B cell (primary cell): ENCODE measurements around the gene ADCY3. TPM values are rescaled to one million over a fixed set of nuclear protein-coding genes. Genes with fewer than 3 reads are reported as not detected.

Experiments used
- ATAC-seq: fragments of 200-7000 bp; cut with Tn5 transposase; one replicate; pipeline ENCODE4 v1.10.0; 2021; ENCODE audit warnings: low read depth, mild to moderate bottlenecking, moderate number of reproducible peaks, moderate library complexity
- CTCF ChIA-PET: fragments of 350-600 bp; sonication (Branson Sonifier 250); formaldehyde crosslinking; loops from one replicate; lab custom pipeline; 2021; ENCODE audit warnings: antibody characterized with exemption, inconsistent platforms; lab: Charles Lee
- POLR2A ChIA-PET: fragments of 350-600 bp; sonication (Branson Sonifier 250); formaldehyde crosslinking; loops from one replicate; lab custom pipeline; 2021; ENCODE audit warnings: antibody characterized with exemption; lab: Charles Lee
- DNase-seq: peaks from one replicate; pipeline ENCODE4 v3.0.0; 2013
- H2AFZ ChIP-seq: 2 replicates; pipeline ENCODE4 v1.6.1; 2012; ENCODE audit warnings: mild to moderate bottlenecking, low read depth, low read length; ENCODE audit not compliant: insufficient read depth, poor library complexity, severe bottlenecking
- H3K27ac ChIP-seq, 2 donors: 1 replicate in 1 of 2; 2 replicates in 1 of 2; pipeline ENCODE4 v1.5.1; 2012 to 2013; ENCODE audit warnings: low read length in 2 of 2, mild to moderate bottlenecking in 2 of 2, moderate library complexity in 1 of 2
- H3K27me3 ChIP-seq, 4 experiments: fragments of 200-600 bp in 1 of 4; sonication (generic) in 1 of 4; replicated peaks in 1 of 4; 1 replicate in 2 of 4; 2 replicates in 2 of 4; pipeline versions ENCODE4 v1.6.1 to v1.7.0; 2013 to 2016; ENCODE audit warnings: low read length in 3 of 4, mild to moderate bottlenecking in 2 of 4, mixed read lengths in 1 of 4, moderate library complexity in 1 of 4; ENCODE audit not compliant: insufficient read depth in 4 of 4, control insufficient read depth in 3 of 4; ENCODE audit errors: control extremely low read depth in 1 of 4
- H3K36me3 ChIP-seq, 2 experiments: replicated peaks in 1 of 2; 1 replicate in 1 of 2; 2 replicates in 1 of 2; pipeline versions ENCODE4 v1.6.1 to v1.7.1; 2013; ENCODE audit warnings: low read length in 1 of 2; ENCODE audit not compliant: insufficient read depth in 2 of 2, control insufficient read depth in 1 of 2; ENCODE audit errors: control extremely low read depth in 1 of 2, extremely low read depth in 1 of 2
- H3K4me1 ChIP-seq, 2 donors: fragments of 200-600 bp in 1 of 2; sonication (generic) in 1 of 2; 1 replicate in 1 of 2; 2 replicates in 1 of 2; pipeline versions ENCODE4 v1.5.1 to v1.6.1; 2013 to 2017; ENCODE audit warnings: low read length in 2 of 2; ENCODE audit not compliant: control insufficient read depth in 2 of 2, insufficient read depth in 2 of 2
- H3K4me2 ChIP-seq: replicated peaks from 2 replicates; pipeline ENCODE3; 2012; ENCODE audit warnings: mild to moderate bottlenecking, low read depth, low read length; ENCODE audit not compliant: poor library complexity, severe bottlenecking
- H3K4me3 ChIP-seq, 5 experiments: fragments of 200-600 bp in 1 of 5; sonication (generic) in 1 of 5; 1 replicate in 3 of 5; 2 replicates in 2 of 5; pipeline versions ENCODE4 v1.5.1 to v1.7.0; 2011 to 2016; ENCODE audit warnings: low read length in 4 of 5, mild to moderate bottlenecking in 4 of 5, low read depth in 2 of 5, control low read depth in 1 of 5, moderate library complexity in 1 of 5; ENCODE audit not compliant: insufficient read depth in 1 of 5; ENCODE audit errors: control extremely low read depth in 1 of 5, extremely low read depth in 1 of 5
- H3K79me2 ChIP-seq: fragments of 200-600 bp; sonication (generic); one replicate; pipeline ENCODE4 v1.6.0; 2016; ENCODE audit warnings: low read length; ENCODE audit not compliant: control insufficient read depth, insufficient read depth
- H3K9ac ChIP-seq: fragments of 200-600 bp; sonication (generic); 2 replicates; pipeline ENCODE4 v1.6.1; 2017; ENCODE audit warnings: mild to moderate bottlenecking, low read length, moderate library complexity
- H3K9me3 ChIP-seq, 3 donors: one replicate each; pipeline versions ENCODE4 v1.6.1 to v1.7.1; 2013; ENCODE audit warnings: low read length in 2 of 3; ENCODE audit not compliant: control insufficient read depth in 2 of 3, insufficient read depth in 1 of 3; ENCODE audit errors: control extremely low read depth in 1 of 3
- H4K20me1 ChIP-seq: 2 replicates; pipeline ENCODE4 v1.6.0; 2012; ENCODE audit warnings: mild to moderate bottlenecking, low read length; ENCODE audit not compliant: insufficient read depth, control insufficient read depth, poor library complexity, severe bottlenecking
- H3K27ac Mint-ChIP-seq: one replicate; pipeline ENCODE4 v1.8.0; 2021; ENCODE audit warnings: mixed read lengths
- H3K27me3 Mint-ChIP-seq: one replicate; pipeline ENCODE4 v1.8.0; 2021; ENCODE audit warnings: mixed read lengths
- H3K4me1 Mint-ChIP-seq: one replicate; pipeline ENCODE4 v1.8.0; 2021; ENCODE audit warnings: mixed read lengths
- H3K4me3 Mint-ChIP-seq: one replicate; pipeline ENCODE4 v1.8.0; 2021; ENCODE audit warnings: mixed read lengths
- H3K9me3 Mint-ChIP-seq: one replicate; pipeline ENCODE4 v1.8.0; 2022; ENCODE audit warnings: mixed read lengths; ENCODE audit not compliant: insufficient read depth
- EZH2 ChIP-seq: IDR thresholded peaks from 2 replicates; pipeline ENCODE4 v1.6.1; 2012; ENCODE audit warnings: borderline replicate concordance, low read depth, mild to moderate bottlenecking, moderate library complexity, low read length; ENCODE audit not compliant: insufficient read depth, poor library complexity, severe bottlenecking
- WGBS: methylation state at CpG from one replicate; pipeline ENCODE4 v1.1.5; 2013; ENCODE audit warnings: missing lambda C conversion rate; ENCODE audit not compliant: insufficient coverage; 5-methylcytosine and 5-hydroxymethylcytosine counted together
- intact Hi-C: fragments of 100-400 bp; cut with micrococcal nuclease; formaldehyde crosslinking; loops from one replicate; pipeline ENCODE4 v1.10.0; 2022
- polyA plus RNA-seq: library from polyadenylated mRNA; depleted of rRNA; stranded (reverse); fragments of >200 nt; gene quantifications from 2 replicates; pipeline ENCODE4 v1.2.3, GENCODE V29; 2012
- total RNA-seq, 2 donors: library from RNA; stranded (reverse); fragments of 120-200 nt in 1 of 2; gene quantifications; 1 replicate in 1 of 2; 2 replicates in 1 of 2; pipeline versions ENCODE4 v1.2.3 to v1.2.4, GENCODE V29; 2013 to 2022
- TF ChIP-seq, protein P1 (sequence below): fragments of 200-600 bp; IDR thresholded peaks from one replicate; pipeline ENCODE4 v1.8.0; 2022; ENCODE audit warnings: antibody characterized with exemption, mild to moderate bottlenecking

ADCY3 gene
- total and polyA plus RNA-seq, 2 donors (not counting 1 experiment from before 2014, with no cell fraction given), result 48.4 to 73.0 TPM

GRCh38 chr2:24816884-24817283 is 103.2 kb downstream of the ADCY3 start:
- TF ChIP-seq, protein P1, sequence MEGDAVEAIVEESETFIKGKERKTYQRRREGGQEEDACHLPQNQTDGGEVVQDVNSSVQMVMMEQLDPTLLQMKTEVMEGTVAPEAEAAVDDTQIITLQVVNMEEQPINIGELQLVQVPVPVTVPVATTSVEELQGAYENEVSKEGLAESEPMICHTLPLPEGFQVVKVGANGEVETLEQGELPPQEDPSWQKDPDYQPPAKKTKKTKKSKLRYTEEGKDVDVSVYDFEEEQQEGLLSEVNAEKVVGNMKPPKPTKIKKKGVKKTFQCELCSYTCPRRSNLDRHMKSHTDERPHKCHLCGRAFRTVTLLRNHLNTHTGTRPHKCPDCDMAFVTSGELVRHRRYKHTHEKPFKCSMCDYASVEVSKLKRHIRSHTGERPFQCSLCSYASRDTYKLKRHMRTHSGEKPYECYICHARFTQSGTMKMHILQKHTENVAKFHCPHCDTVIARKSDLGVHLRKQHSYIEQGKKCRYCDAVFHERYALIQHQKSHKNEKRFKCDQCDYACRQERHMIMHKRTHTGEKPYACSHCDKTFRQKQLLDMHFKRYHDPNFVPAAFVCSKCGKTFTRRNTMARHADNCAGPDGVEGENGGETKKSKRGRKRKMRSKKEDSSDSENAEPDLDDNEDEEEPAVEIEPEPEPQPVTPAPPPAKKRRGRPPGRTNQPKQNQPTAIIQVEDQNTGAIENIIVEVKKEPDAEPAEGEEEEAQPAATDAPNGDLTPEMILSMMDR, result no peak
- no peak for TF ChIP-seq EZH2
- DNase-seq (no peak), ATAC-seq (no peak)
- Mint-ChIP-seq H3K4me3 (no peak overlapping the region), H3K27me3 (no peaks in the 10 kb centered on the region), H3K27ac (no peak overlapping the region), H3K9me3 (no peaks in the 10 kb centered on the region), H3K4me1 (peaks cover 2% of the 10 kb centered on the region)
- no peaks in the 10 kb centered on the region for H3K27me3 ChIP-seq
- no peak overlapping the region for H3K4me2 ChIP-seq
- H3K4me3 ChIP-seq, result no peak overlapping the region
- intact Hi-C loops, result no loop called here
- ChIA-PET CTCF (no interaction called here), POLR2A (no interaction called here)
- no peak overlapping the region for H3K9ac ChIP-seq
- no peaks in the 10 kb centered on the region for H4K20me1 ChIP-seq
- H3K4me1 ChIP-seq, result no peaks in the 10 kb centered on the region
- H3K36me3 ChIP-seq, result peaks cover 0 to 39% of the 10 kb centered on the region in 2 experiments
- peaks cover 31% of the 10 kb centered on the region for H3K79me2 ChIP-seq
- no peaks in the 10 kb centered on the region for H3K9me3 ChIP-seq
- H2AFZ ChIP-seq, result no peak overlapping the region
- H3K27ac ChIP-seq, result no peak overlapping the region
- no CpG with 5 or more reads among the region's 4 CpGs for WGBS

GRCh38 chr2:24816404-24816803 is 103.6 kb downstream of the ADCY3 start:
- H2AFZ ChIP-seq, result no peak overlapping the region
- CTCF ChIA-PET, result no interaction called here
- peaks cover 0 to 34% of the 10 kb centered on the region in 2 experiments for H3K36me3 ChIP-seq
- 97% methylated on average over 4 of the region's 6 CpGs for WGBS
- DNase-seq (no peak), ATAC-seq (no peak)
- TF ChIP-seq EZH2, result no peak
- TF ChIP-seq, protein P1, result no peak
- H3K9ac ChIP-seq, result no peak overlapping the region
- peaks cover 33% of the 10 kb centered on the region for H3K79me2 ChIP-seq
- no peaks in the 10 kb centered on the region for H3K9me3 ChIP-seq
- H3K9me3 Mint-ChIP-seq, result no peaks in the 10 kb centered on the region
- H3K4me3 ChIP-seq, result no peak overlapping the region
- POLR2A ChIA-PET, result no interaction called here
- H3K27me3 ChIP-seq, result no peaks in the 10 kb centered on the region
- H3K27me3 Mint-ChIP-seq, result no peaks in the 10 kb centered on the region
- no peak overlapping the region for H3K27ac ChIP-seq
- no peak overlapping the region for H3K4me3 Mint-ChIP-seq
- H4K20me1 ChIP-seq, result no peaks in the 10 kb centered on the region
- peaks cover 2% of the 10 kb centered on the region for H3K4me1 Mint-ChIP-seq
- intact Hi-C loops, result no loop called here
- no peaks in the 10 kb centered on the region for H3K4me1 ChIP-seq
- H3K4me2 ChIP-seq, result no peak overlapping the region
- no peak overlapping the region for H3K27ac Mint-ChIP-seq
